Body of pancreas (tissue), 4 donors: ENCODE measurements around the gene DEPDC5.

ENCODE experiments used
- POLR2A ChIP-seq, 3 donors: fragments of 450-650 bp; IDR thresholded peaks; one replicate each; pipeline ENCODE4 v1.6.1; 2016; ENCODE audit warnings: antibody characterized with exemption in 3 of 3, mild to moderate bottlenecking in 2 of 3
- TF ChIP-seq, protein P1 (sequence below), 7 experiments: fragments of 450-650 bp in 4 of 7; fragments of 200-600 bp in 3 of 7; sonication (generic) in 3 of 7; IDR thresholded peaks; one replicate each; pipeline ENCODE4 v1.5.1; 2016 to 2019; ENCODE audit warnings: antibody characterized with exemption in 7 of 7

DNA sequence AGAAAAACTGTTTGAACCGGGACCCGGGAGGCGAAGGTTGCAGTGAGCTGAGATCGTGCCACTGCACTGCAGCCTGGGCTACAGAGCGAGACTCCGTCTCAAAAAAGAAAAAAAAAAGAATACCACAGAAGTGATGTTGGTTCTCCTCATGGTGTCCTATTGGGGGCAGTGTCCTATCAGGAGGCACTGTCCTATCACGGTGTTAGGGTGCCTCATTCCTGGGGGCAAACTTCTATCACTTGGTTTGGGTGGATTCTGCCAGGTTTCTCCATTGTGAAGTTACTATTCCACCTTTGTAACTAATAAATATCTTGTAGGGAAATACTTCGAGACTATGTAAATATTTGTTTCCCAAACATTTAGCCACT lies 23.5 kb upstream of the DEPDC5 start:
- TF ChIP-seq, protein P1, sequence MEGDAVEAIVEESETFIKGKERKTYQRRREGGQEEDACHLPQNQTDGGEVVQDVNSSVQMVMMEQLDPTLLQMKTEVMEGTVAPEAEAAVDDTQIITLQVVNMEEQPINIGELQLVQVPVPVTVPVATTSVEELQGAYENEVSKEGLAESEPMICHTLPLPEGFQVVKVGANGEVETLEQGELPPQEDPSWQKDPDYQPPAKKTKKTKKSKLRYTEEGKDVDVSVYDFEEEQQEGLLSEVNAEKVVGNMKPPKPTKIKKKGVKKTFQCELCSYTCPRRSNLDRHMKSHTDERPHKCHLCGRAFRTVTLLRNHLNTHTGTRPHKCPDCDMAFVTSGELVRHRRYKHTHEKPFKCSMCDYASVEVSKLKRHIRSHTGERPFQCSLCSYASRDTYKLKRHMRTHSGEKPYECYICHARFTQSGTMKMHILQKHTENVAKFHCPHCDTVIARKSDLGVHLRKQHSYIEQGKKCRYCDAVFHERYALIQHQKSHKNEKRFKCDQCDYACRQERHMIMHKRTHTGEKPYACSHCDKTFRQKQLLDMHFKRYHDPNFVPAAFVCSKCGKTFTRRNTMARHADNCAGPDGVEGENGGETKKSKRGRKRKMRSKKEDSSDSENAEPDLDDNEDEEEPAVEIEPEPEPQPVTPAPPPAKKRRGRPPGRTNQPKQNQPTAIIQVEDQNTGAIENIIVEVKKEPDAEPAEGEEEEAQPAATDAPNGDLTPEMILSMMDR (IDR thresholded peaks at IDR 0.05) = no peak
- no peak for TF ChIP-seq POLR2A (IDR thresholded peaks at IDR 0.05)
